Astrocyte of the hippocampus (primary cell): Measurements from ENCODE around the gene PHACTR2.
A peak's percentile ranks its signal among the peaks of the same experiment; 100 is the strongest.

Experiments
- DNase-seq: peaks from one replicate; pipeline ENCODE4 v3.0.0; 2011; ENCODE audit warnings: low read depth, low spot score

Gene PHACTR2

GRCh38 chr6:143675382-143675900 is 2.3 kb upstream of the PHACTR2 start:
- no peak for DNase-seq

DNA sequence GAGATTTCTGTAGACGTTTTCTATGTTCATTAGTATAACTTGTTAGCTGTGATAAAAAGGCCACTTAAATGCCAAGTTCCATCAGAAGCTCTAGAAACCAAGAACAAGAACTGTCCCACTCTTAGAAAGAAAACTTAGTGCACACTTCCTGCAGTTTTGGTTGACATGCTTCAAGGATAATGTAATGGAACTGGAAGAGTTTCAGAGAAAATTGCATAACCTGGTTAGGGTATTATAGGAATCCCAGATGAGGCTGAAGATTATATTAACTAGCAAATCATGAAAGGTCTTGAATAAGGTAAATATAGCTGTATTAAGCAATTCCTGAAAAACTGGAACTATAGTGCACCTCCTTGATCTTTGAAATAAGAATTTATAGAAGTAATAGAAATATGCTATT is 1.8 kb upstream of the PHACTR2 start:
- peak; percentile 45 for DNase-seq

DNA sequence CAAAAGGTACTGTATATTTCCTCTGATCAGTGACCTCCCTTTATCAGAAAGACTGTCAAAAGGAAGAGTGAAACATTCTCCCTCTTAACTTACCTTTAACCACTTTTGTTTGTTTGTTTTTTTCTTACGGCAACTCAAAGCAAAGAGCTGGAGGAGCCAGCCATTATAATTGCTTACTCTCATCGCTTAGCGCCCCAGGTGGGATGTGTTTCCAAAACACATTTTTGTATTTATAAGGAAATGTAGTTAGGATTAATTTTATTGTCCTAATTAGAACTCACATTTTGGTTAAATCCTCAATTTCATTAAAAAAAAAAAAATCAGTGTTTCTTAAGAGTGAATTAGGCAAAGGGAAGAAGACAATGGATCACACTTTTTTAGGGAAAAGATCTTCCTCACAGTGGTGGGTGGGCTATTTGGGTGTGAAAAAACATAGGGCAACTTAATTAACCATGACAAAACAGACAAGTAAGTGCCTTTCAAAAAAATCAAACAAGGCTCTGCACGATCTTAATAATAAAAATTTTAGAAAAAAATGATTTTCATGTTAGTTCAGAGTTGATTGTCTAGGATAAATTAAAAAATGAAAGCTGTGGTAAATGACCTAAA is 1.2 kb upstream of the PHACTR2 start:
- DNase-seq = no peak

- DNase-seq = no peak
Observed at GRCh38 chr6:143677577-143677890, 231 bp upstream of the PHACTR2 start.

GRCh38 chr6:143679041-143679440 is 1.3 kb downstream of the PHACTR2 start:
- DNase-seq = no peak

DNA sequence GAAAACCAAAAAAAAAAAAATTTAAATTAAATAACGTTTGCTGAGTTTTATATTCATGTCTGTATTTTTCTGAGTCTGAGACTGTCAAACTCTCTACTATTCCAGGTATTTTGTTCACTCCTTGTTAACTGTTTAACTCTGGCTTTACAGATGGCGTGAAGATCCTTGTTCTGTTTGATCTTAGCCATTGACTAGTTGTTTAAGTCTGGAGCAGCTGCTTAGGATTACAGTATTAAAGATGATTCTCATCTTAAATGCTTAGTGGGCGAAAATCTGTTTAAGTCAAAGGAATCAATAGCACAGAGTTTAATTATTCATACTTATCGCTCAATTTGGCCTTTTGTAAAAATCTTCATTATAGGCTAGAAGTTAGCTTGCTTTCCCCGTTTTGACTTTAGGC is 2.4 kb downstream of the PHACTR2 start:
- no peak for DNase-seq

DNA sequence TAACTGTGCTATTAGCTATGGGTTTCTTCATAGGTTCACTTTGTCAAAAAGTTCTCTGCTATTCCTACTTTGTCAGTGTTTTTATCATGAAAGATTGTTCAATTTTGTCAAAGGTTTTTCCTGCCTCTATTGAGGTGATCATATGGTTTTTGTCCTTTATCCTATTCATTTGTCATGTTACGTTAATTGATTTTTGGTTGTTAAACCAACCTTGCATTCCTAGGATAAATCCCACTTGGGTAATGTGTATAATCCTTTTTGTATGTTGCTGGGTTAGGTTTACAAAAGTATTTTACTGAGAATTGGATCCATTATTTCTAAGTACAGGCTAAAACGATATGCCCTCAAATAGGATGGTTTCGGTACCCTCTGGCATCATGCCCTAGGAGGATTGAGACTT is 5.0 kb downstream of the PHACTR2 start:
- DNase-seq = no peak

GRCh38 chr6:143684486-143684885 is 6.7 kb downstream of the PHACTR2 start:
- DNase-seq = no peak

GRCh38 chr6:143685653-143686052 is 7.9 kb downstream of the PHACTR2 start:
- no peak for DNase-seq

DNA sequence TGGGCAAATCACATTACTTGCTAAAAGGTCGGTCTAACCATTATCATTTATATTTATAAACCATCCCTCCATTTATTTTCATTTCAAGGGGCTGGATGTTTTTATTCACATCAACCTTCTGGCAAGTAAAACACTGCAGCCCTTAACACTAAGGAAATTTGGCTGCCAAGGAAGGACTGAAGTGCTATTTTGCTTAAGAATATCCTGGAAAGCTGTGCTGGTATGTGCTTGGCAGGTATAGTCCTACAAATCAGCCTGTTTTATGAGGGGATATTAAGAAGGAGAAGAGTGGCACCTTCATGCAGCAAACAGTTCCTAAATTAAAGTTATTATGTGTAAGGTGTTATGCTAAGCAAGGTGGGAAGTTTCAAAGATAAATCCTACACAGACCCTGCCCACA is 9.8 kb downstream of the PHACTR2 start:
- no peak for DNase-seq

GRCh38 chr6:143688681-143689080 is 10.9 kb downstream of the PHACTR2 start:
- DNase-seq = no peak

GRCh38 chr6:143689852-143690251 is 12.1 kb downstream of the PHACTR2 start:
- DNase-seq = peak; percentile 82

- no peak for DNase-seq
Observed at GRCh38 chr6:143691155-143691554, 13.4 kb downstream of the PHACTR2 start.

GRCh38 chr6:143691900-143692636 is 14.3 kb downstream of the PHACTR2 start:
- no peak for DNase-seq

DNA sequence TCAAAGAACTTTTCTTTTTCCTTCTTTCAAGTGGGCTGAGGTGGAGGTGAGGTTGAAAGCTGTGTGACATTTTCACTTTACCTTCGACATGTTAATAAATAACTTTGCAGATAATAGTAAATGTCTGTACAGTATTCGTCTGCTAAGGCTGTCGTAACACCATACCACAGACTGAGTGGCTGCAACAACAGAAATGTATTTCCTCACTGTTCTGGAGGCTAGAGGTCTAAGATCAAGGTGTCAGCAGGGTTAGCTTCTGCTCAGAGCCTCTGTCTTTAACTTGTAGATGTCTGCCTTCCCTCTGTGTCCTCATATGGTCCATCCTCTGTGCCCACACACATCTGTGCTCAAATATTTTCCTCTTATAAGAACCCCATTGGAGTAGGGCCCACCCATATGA is 14.9 kb downstream of the PHACTR2 start:
- DNase-seq = no peak

- DNase-seq = no peak
Observed at GRCh38 chr6:143694013-143694412, 16.2 kb downstream of the PHACTR2 start.

GRCh38 chr6:143694560-143694959 is 16.8 kb downstream of the PHACTR2 start:
- DNase-seq = no peak

DNA sequence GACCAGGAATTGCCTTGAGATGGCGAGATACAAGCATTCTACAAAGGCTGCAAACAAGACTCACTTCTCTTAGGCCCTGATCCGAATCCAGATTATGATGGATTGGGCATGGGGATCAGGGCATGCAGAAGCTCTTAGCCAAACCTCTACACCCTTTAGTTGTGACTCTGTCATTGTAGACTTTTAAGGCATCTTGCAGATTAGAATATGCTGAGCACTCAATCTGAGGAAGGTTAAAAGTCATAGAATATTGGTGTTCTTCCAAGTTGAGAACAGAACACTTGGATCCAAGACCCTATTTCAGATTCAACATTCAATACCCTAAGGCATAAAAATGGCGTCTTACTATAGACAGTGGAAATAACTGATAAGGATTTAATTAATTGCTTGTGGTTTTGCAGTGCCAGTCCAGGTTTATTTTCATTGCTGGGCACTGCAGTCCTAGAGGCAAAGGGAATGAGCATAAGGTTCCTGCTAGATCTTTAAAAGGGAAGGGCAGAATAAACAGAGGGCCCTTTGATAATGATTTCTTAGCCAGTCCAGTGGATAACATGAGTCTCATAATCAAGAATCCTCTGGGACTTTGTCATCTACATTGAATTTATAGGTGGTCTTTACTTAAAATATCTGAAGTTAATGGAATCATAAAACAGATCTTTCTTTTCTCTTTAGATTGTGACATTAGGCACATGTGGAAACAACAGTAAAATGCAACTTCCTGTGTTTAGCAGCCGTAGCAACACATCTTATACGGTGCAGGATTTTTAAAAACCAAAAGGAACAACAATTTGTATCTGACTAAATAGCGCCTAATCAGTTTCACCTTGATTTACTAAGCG is 17.6 kb downstream of the PHACTR2 start:
- no peak for DNase-seq

- DNase-seq = no peak
Observed at GRCh38 chr6:143695969-143696663, 18.4 kb downstream of the PHACTR2 start.

- DNase-seq = no peak
Observed at GRCh38 chr6:143696664-143697000, 18.9 kb downstream of the PHACTR2 start.

GRCh38 chr6:143697076-143697800 is 19.5 kb downstream of the PHACTR2 start:
- DNase-seq = no peak
